ENCODE data around the gene CD109.

Gene CD109

DNA sequence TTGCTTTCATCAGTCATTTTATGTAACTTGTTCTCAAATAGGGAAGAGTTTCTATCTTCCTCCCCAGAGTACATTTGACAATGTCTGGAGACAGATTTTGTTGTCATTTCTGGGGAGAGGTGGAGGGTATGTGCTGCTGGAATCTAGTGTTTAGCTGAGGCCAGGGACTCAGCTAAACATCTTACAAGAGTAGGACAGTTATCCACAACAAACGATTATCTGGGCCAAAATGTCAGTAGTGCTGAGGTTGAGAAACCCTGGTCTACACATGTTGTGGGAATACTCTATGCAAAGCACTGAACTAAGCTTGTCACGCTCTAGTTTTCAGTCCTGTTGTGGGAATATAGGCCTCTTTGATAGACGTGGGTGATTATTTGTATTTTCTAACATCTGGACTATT, 171.4 kb downstream of the CD109 start:
- DNase-seq = no peak

DNA sequence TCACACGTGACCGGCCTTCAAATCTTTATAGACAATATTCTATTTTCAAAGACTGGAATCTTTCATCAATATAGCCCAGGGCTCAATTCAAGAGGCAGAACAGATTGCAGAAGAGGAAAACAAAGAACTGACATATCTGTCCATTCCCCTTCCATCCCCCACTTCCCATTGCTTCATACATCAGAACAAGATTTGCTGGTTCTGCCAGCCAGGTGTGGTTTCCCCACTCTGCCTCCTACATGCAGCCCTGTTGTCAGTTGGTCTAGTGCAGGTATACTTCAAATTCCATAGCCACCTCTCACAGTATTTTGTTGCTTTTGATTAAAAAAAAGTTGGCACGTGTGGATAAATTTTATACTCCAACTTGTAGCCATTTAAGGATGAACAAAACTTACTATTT, 174.9 kb downstream of the CD109 start:
- DNase-seq = no peak

DNA sequence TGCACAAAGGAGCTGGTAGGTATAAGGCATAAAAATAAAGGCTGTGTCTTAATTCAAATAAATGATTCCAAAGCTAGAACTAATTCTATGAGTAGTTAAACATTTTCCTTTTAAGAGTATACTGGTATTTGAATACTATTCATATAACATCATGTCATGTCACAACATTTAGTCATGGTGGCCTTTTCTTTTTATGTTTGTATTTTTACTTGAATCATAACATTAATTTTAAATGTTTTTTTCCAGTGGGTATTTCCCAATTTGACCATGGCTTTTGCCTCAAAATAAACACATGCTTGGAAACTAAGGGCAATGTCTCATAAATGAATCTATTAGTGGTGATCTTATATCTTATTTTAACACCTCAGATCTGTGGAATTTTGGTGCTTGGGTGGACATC, 177.1 kb downstream of the CD109 start:
- no peak for DNase-seq

Data from CD4-positive, alpha-beta T cell treated with Interleukin-15 for 1 hour (primary cell).